H1 (cell line): ENCODE results near the gene CMTM5. TPM values are rescaled to one million over a fixed set of nuclear protein-coding genes. Genes with fewer than 3 reads are reported as not detected.
"Not testable (repeated sequence)": the region's sequence is repeated elsewhere in the genome, so short reads cannot be mapped to it uniquely, and the experiment has no call there.

ENCODE experiments used
- CTCF ChIA-PET: fragments of 300-600 bp; sonication (Branson Sonifier 250); formaldehyde crosslinking; loops from one replicate; lab custom pipeline; 2021; ENCODE audit not compliant: partially characterized antibody; lab: Charles Lee
- POLR2A ChIA-PET: fragments of 300-600 bp; sonication (Branson Sonifier 250); formaldehyde crosslinking; loops from one replicate; lab custom pipeline; 2021; ENCODE audit warnings: inconsistent platforms; ENCODE audit not compliant: partially characterized antibody; lab: Charles Lee
- DNase-seq, 2 experiments: peaks; one replicate each; pipeline versions ENCODE4 v3.0.0 to v3.0.0-alpha.2; 2010 to 2022; ENCODE audit warnings: low spot score in 2 of 2, low read depth in 1 of 2, mixed read lengths in 1 of 2
- FAIRE-seq: peaks from 2 replicates; lab custom pipeline; 2011; peaks lifted over from hg19 to GRCh38; lab: Jason Lieb, UNC
- H2AFZ ChIP-seq: 2 replicates; pipeline ENCODE4 v1.8.1; 2012; ENCODE audit warnings: low read length, inconsistent platforms
- H2AK5ac ChIP-seq: 2 replicates; pipeline ENCODE4 v1.6.1; 2013; ENCODE audit warnings: low read depth, low read length
- H2BK120ac ChIP-seq: replicated peaks from 2 replicates; pipeline ENCODE3; 2013; ENCODE audit warnings: low read depth, low read length, inconsistent platforms
- H2BK12ac ChIP-seq: 2 replicates; pipeline ENCODE4 v1.6.1; 2013; ENCODE audit warnings: low read depth, low read length
- H2BK15ac ChIP-seq: 2 replicates; pipeline ENCODE4 v1.6.1; 2013; ENCODE audit warnings: low read length
- H2BK20ac ChIP-seq: 2 replicates; pipeline ENCODE4 v1.6.1; 2013; ENCODE audit warnings: low read length
- H2BK5ac ChIP-seq: 2 replicates; pipeline ENCODE4 v1.6.1; 2013; ENCODE audit warnings: low read depth, low read length
- H3K14ac ChIP-seq: 2 replicates; pipeline ENCODE4 v1.6.1; 2013; ENCODE audit warnings: inconsistent platforms; ENCODE audit not compliant: insufficient read length
- H3K18ac ChIP-seq: 2 replicates; pipeline ENCODE4 v1.6.1; 2013; ENCODE audit warnings: low read length; ENCODE audit errors: extremely low read depth
- H3K23ac ChIP-seq: 2 replicates; pipeline ENCODE4 v1.6.1; 2013; ENCODE audit warnings: inconsistent platforms; ENCODE audit not compliant: insufficient read length
- H3K23me2 ChIP-seq: 2 replicates; pipeline ENCODE4 v1.6.1; 2013; ENCODE audit warnings: low read depth, low read length
- H3K27ac ChIP-seq: 2 replicates; pipeline ENCODE4 v1.6.1; 2011; ENCODE audit warnings: low read depth, low read length, inconsistent platforms
- H3K27me3 ChIP-seq, 4 experiments: replicated peaks in 1 of 4; 1 replicate in 1 of 4; 2 replicates in 3 of 4; pipeline versions ENCODE4 v1.6.1 to v1.8.1; 2011 to 2013; ENCODE audit warnings: low read length in 3 of 4, mild to moderate bottlenecking in 3 of 4, inconsistent platforms in 2 of 4, mixed read lengths in 2 of 4, moderate library complexity in 1 of 4; ENCODE audit not compliant: control insufficient read depth in 3 of 4, insufficient read depth in 3 of 4; ENCODE audit errors: extremely low read depth in 1 of 4
- H3K36me3 ChIP-seq, 4 experiments: 2 replicates each; pipeline versions ENCODE4 v1.6.1 to v1.8.1; 2011 to 2013; ENCODE audit warnings: mild to moderate bottlenecking in 4 of 4, low read length in 3 of 4, moderate library complexity in 2 of 4, control low read depth in 1 of 4, inconsistent platforms in 1 of 4; ENCODE audit not compliant: insufficient read depth in 4 of 4, control insufficient read depth in 2 of 4
- H3K4ac ChIP-seq: replicated peaks from 2 replicates; pipeline ENCODE3; 2013; ENCODE audit warnings: low read length, low read depth, mixed read lengths, inconsistent platforms; ENCODE audit not compliant: insufficient read length
- H3K4me1 ChIP-seq, 4 experiments: replicated peaks in 1 of 4; 1 replicate in 1 of 4; 2 replicates in 3 of 4; pipeline versions ENCODE4 v1.6.1 to v1.8.1; 2011 to 2013; ENCODE audit warnings: low read length in 3 of 4, inconsistent platforms in 2 of 4, mixed read lengths in 1 of 4; ENCODE audit not compliant: insufficient read depth in 4 of 4, control insufficient read depth in 3 of 4
- H3K4me2 ChIP-seq, 2 experiments: 2 replicates each; pipeline versions ENCODE4 v1.6.1 to v1.8.1; 2011 to 2013; ENCODE audit warnings: low read depth in 2 of 2, low read length in 2 of 2, control low read depth in 1 of 2, inconsistent platforms in 1 of 2, mild to moderate bottlenecking in 1 of 2; ENCODE audit not compliant: insufficient read depth in 1 of 2
- H3K4me3 ChIP-seq, 4 experiments: fragments of 200-600, 300-600 bp in 1 of 4; sonication (generic), shearing (Covaris generic), sonication (Bioruptor Twin) in 1 of 4; 2 replicates each; pipeline versions ENCODE4 v1.5.1 to v1.8.1; 2011 to 2016; ENCODE audit warnings: low read length in 4 of 4, low read depth in 3 of 4, control low read depth in 2 of 4, inconsistent platforms in 2 of 4, mild to moderate bottlenecking in 2 of 4, mixed read lengths in 1 of 4, moderate library complexity in 1 of 4; ENCODE audit not compliant: insufficient read depth in 2 of 4; ENCODE audit errors: extremely low read depth in 1 of 4
- H3K56ac ChIP-seq: replicated peaks from 2 replicates; pipeline ENCODE3; 2013; ENCODE audit warnings: low read depth, mild to moderate bottlenecking, mixed read lengths, low read length, inconsistent platforms; ENCODE audit not compliant: insufficient read length
- H3K79me1 ChIP-seq: 2 replicates; pipeline ENCODE4 v1.6.1; 2013; ENCODE audit warnings: low read depth, low read length, control low read depth
- H3K79me2 ChIP-seq, 2 experiments: 2 replicates each; pipeline versions ENCODE4 v1.6.1 to v1.8.1; 2012 to 2013; ENCODE audit warnings: low read length in 2 of 2, mild to moderate bottlenecking in 2 of 2, inconsistent platforms in 1 of 2; ENCODE audit not compliant: insufficient read depth in 2 of 2, control insufficient read depth in 1 of 2
- H3K9ac ChIP-seq, 4 experiments: replicated peaks in 1 of 4; 1 replicate in 1 of 4; 2 replicates in 3 of 4; pipeline versions ENCODE4 v1.6.1 to v1.8.1; 2011 to 2013; ENCODE audit warnings: low read depth in 3 of 4, low read length in 3 of 4, control low read depth in 2 of 4, mild to moderate bottlenecking in 2 of 4, moderate library complexity in 2 of 4, inconsistent platforms in 1 of 4; ENCODE audit errors: extremely low read depth in 1 of 4
- H3K9me3 ChIP-seq, 2 experiments: 2 replicates each; pipeline versions ENCODE4 v1.6.1 to v1.8.1; 2012 to 2013; ENCODE audit warnings: mild to moderate bottlenecking in 2 of 2, moderate library complexity in 2 of 2, control low read depth in 1 of 2, inconsistent platforms in 1 of 2, low read depth in 1 of 2, low read length in 1 of 2, mixed read lengths in 1 of 2; ENCODE audit not compliant: insufficient read depth in 2 of 2
- H4K20me1 ChIP-seq, 2 experiments: replicated peaks in 1 of 2; 2 replicates each; pipeline versions ENCODE3 to v1.8.1; 2011 to 2013; ENCODE audit warnings: inconsistent platforms in 2 of 2, low read length in 2 of 2, mild to moderate bottlenecking in 1 of 2; ENCODE audit not compliant: insufficient read depth in 2 of 2, control insufficient read depth in 1 of 2
- H4K5ac ChIP-seq: 2 replicates; pipeline ENCODE4 v1.6.1; 2013; ENCODE audit warnings: low read length, low read depth, mixed read lengths, inconsistent platforms; ENCODE audit not compliant: insufficient read length
- H4K8ac ChIP-seq: 2 replicates; pipeline ENCODE4 v1.8.0; 2013; ENCODE audit warnings: mild to moderate bottlenecking, moderate library complexity, low read length, inconsistent platforms; ENCODE audit not compliant: insufficient read depth; ENCODE audit errors: extremely low read depth
- H4K91ac ChIP-seq: replicated peaks from 2 replicates; pipeline ENCODE3; 2013; ENCODE audit warnings: low read length, mixed read lengths, inconsistent platforms; ENCODE audit not compliant: insufficient read length
- WGBS, 2 experiments: shearing (Covaris generic) in 1 of 2; methylation state at CpG; one replicate each; pipeline versions ENCODE4 v1.1.6 to v1.1.7; 2013 to 2015; ENCODE audit warnings: low lambda C conversion rate in 2 of 2, mixed read lengths in 2 of 2, inconsistent platforms in 1 of 2, low coverage in 1 of 2, missing lambda C conversion rate in 1 of 2; ENCODE audit not compliant: insufficient replicate concordance in 2 of 2, insufficient coverage in 1 of 2, insufficient read length in 1 of 2; ENCODE audit errors: extremely low coverage in 1 of 2, missing lambda C conversion rate in 1 of 2; 5-methylcytosine and 5-hydroxymethylcytosine counted together
- polyA plus RNA-seq, 7 experiments: library from polyadenylated mRNA; depleted of rRNA in 3 of 7; stranded (reverse) in 5 of 7; unstranded in 2 of 7; fragments of >200 nt in 5 of 7; fragments of 200-250 nt in 2 of 7; gene quantifications; 1 replicate in 5 of 7; 2 replicates in 1 of 7; 4 replicates in 1 of 7; pipeline versions ENCODE4 v1.2.1 to v1.2.3, GENCODE V29; 2011 to 2013; ENCODE audit warnings: missing spikeins in 2 of 7, mixed read lengths in 2 of 7
- total RNA-seq: library from RNA; stranded (reverse); fragmentation: NEBNext Ultra II Directional; extraction: Animal tissue kit (Norgen Biotek cat#: 25700); gene quantifications from 2 replicates; pipeline ENCODE4 v1.2.1, GENCODE V29; 2021

CMTM5 gene
- total and polyA plus RNA-seq, 2 of the 8 experiments (the other 6 are each of a cell fraction or from before 2014, with no cell fraction given) = 2.1 TPM; not detected in 1

- FAIRE-seq, H2AFZ ChIP-seq, DNase-seq, H3K79me2 ChIP-seq, H3K4me1 ChIP-seq, H3K4me2 ChIP-seq, H2BK20ac ChIP-seq, POLR2A ChIA-PET, H4K20me1 ChIP-seq, H4K91ac ChIP-seq, H3K27ac ChIP-seq, H3K9me3 ChIP-seq, H2BK120ac ChIP-seq, H3K23me2 ChIP-seq, H3K9ac ChIP-seq, H3K4me3 ChIP-seq, H2BK5ac ChIP-seq, H3K14ac ChIP-seq, H4K8ac ChIP-seq, H3K23ac ChIP-seq, H3K27me3 ChIP-seq, H2BK12ac ChIP-seq, H3K36me3 ChIP-seq, H2BK15ac ChIP-seq, H2AK5ac ChIP-seq, H3K18ac ChIP-seq, H3K56ac ChIP-seq, H3K4ac ChIP-seq, H3K79me1 ChIP-seq, H4K5ac ChIP-seq: not testable (repeated sequence)
- CTCF ChIA-PET = interaction anchor here (1.3 kb wide), 1 partner anchor 21 kb away, joined by 3 read pairs; no protein-coding TSS in a partner anchor
- 89% methylated on average over 11 of the region's 16 CpGs; no CpG with 5 or more reads in 1 of the 2 experiments for WGBS, 2 experiments
Measured at GRCh38 chr14:23400496-23401149, 23.8 kb downstream of the CMTM5 start.
